ENCODE results near the gene MALAT1. TPM values are rescaled to one million over a fixed set of nuclear protein-coding genes. Genes with fewer than 3 reads are reported as not detected.
"Not testable (repeated sequence)": the region's sequence is repeated elsewhere in the genome, so short reads cannot be mapped to it uniquely, and the experiment has no call there.

Gene MALAT1
- total and polyA plus RNA-seq, 2 donors, result 682 to 3,158 TPM

DNA sequence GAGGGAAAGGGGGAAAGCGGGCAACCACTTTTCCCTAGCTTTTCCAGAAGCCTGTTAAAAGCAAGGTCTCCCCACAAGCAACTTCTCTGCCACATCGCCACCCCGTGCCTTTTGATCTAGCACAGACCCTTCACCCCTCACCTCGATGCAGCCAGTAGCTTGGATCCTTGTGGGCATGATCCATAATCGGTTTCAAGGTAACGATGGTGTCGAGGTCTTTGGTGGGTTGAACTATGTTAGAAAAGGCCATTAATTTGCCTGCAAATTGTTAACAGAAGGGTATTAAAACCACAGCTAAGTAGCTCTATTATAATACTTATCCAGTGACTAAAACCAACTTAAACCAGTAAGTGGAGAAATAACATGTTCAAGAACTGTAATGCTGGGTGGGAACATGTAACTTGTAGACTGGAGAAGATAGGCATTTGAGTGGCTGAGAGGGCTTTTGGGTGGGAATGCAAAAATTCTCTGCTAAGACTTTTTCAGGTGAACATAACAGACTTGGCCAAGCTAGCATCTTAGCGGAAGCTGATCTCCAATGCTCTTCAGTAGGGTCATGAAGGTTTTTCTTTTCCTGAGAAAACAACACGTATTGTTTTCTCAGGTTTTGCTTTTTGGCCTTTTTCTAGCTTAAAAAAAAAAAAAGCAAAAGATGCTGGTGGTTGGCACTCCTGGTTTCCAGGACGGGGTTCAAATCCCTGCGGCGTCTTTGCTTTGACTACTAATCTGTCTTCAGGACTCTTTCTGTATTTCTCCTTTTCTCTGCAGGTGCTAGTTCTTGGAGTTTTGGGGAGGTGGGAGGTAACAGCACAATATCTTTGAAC, 6.8 kb downstream of the MALAT1 start:
- Histone ChIP-seq H3K4me1 (ENCODE audit: control insufficient read depth in 2 of 2, insufficient read depth in 2 of 2, low read length in 2 of 2) (peaks cover 3 to 37% of the 10 kb centered on the region in 2 donors), H3K4me3 (ENCODE audit: low read length in 2 of 2) (peak overlapping the region; percentile 83 to 100), H3K9me3 (ENCODE audit: control insufficient read depth in 2 of 2, insufficient read depth in 1 of 2, low read length in 1 of 2) (no peaks in the 10 kb centered on the region), H3K27me3 (ENCODE audit: control insufficient read depth in 2 of 2, insufficient read depth in 1 of 2, low read length in 1 of 2) (no peaks in the 10 kb centered on the region), H3K27ac (ENCODE audit: low read depth in 1 of 2, low read length in 1 of 2) (peak overlapping the region; percentile 88 to 100), H3K36me3 (ENCODE audit: control insufficient read depth in 2 of 2, insufficient read depth in 2 of 2, low read length in 1 of 2) (peaks cover 49 to 62% of the 10 kb centered on the region in 2 donors)
- 49% methylated on average over 12 of the region's 12 CpGs for WGBS
- DNase-seq (ENCODE audit: low read depth in 6 of 9, low spot score in 9 of 9), result peak in 2 of 9 donors; percentile 20 to 49

DNA sequence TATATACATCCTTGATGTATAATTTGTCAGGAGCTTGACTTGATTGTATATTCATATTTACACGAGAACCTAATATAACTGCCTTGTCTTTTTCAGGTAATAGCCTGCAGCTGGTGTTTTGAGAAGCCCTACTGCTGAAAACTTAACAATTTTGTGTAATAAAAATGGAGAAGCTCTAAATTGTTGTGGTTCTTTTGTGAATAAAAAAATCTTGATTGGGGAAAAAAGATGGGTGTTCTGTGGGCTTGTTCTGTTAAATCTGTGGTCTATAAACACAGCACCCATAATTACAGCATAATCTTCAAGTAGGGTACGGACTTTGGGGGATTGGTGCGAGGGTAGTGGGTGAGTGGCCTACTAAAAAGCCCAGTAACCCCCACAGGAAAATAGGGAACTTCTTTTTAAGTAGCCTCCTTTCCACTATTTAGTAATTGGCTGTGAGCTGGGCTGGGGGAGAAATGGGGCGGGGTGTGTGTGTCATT, 7.5 kb downstream of the MALAT1 start:
- Histone ChIP-seq H3K36me3 (ENCODE audit: control insufficient read depth in 2 of 2, insufficient read depth in 2 of 2, low read length in 1 of 2) (peaks cover 46 to 59% of the 10 kb centered on the region in 2 donors), H3K4me1 (ENCODE audit: control insufficient read depth in 2 of 2, insufficient read depth in 2 of 2, low read length in 2 of 2) (peaks cover 3 to 38% of the 10 kb centered on the region in 2 donors), H3K27ac (ENCODE audit: low read depth in 1 of 2, low read length in 1 of 2) (peak overlapping the region; percentile 84 to 100), H3K9me3 (ENCODE audit: control insufficient read depth in 2 of 2, insufficient read depth in 1 of 2, low read length in 1 of 2) (no peaks in the 10 kb centered on the region), H3K27me3 (ENCODE audit: control insufficient read depth in 2 of 2, insufficient read depth in 1 of 2, low read length in 1 of 2) (no peaks in the 10 kb centered on the region), H3K4me3 (ENCODE audit: low read length in 2 of 2) (peak overlapping the region in 1 of 2 donors; percentile 100)
- 76% methylated on average over 4 of the region's 4 CpGs for WGBS
- DNase-seq (ENCODE audit: low read depth in 6 of 9, low spot score in 9 of 9), result peak in 1 of 9 donors; percentile 67

DNA sequence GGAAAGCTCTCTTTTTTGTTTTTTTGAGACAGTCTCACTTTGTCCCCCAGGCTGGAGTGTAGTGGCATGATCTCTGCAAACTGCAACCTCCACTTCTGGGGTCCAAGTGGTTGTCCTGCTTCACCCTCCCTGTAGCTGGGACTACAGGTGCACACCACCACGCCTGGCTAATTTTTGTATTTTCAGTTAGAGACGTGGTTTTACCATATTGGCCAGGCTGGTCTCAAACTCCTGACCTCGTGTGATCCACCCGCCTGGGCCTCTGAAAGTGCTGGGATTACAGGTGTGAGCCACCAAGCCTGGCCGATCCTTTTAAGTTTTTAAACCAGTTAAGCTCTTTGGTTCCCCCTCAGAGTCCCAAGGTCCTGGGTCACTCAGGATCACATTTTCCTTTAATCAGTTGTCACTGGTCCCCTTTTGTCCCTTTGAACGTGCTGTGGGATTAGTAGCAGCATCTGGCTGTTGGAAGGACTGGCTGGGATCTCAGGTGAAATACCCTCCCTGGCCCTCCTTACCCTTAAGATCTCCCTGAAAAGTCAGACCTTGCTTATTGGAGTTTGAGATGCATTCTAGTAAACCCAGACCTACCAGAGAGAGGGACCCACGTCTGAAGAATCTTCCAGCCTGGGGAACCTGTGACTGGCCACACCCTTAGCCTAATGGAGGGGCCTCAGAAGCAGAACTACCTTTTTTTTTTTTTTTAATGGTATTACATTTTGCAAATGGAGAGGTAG, 8.1 kb downstream of the MALAT1 start:
- Histone ChIP-seq H3K4me3 (ENCODE audit: low read length in 2 of 2) (peak overlapping the region in 1 of 2 donors; percentile 100), H3K4me1 (ENCODE audit: control insufficient read depth in 2 of 2, insufficient read depth in 2 of 2, low read length in 2 of 2) (peaks cover 3 to 38% of the 10 kb centered on the region in 2 donors), H3K27ac (ENCODE audit: low read depth in 1 of 2, low read length in 1 of 2) (peak overlapping the region; percentile 84 to 100), H3K9me3 (ENCODE audit: control insufficient read depth in 2 of 2, insufficient read depth in 1 of 2, low read length in 1 of 2) (no peaks in the 10 kb centered on the region), H3K27me3 (ENCODE audit: control insufficient read depth in 2 of 2, insufficient read depth in 1 of 2, low read length in 1 of 2) (no peaks in the 10 kb centered on the region), H3K36me3 (ENCODE audit: control insufficient read depth in 2 of 2, insufficient read depth in 2 of 2, low read length in 1 of 2) (peaks cover 39 to 53% of the 10 kb centered on the region in 2 donors)
- 60% methylated on average over 7 of the region's 7 CpGs for WGBS
- DNase-seq (ENCODE audit: low read depth in 6 of 9, low spot score in 9 of 9), result peak in 3 of 9 donors; percentile 46 to 74 (median 53)

DNA sequence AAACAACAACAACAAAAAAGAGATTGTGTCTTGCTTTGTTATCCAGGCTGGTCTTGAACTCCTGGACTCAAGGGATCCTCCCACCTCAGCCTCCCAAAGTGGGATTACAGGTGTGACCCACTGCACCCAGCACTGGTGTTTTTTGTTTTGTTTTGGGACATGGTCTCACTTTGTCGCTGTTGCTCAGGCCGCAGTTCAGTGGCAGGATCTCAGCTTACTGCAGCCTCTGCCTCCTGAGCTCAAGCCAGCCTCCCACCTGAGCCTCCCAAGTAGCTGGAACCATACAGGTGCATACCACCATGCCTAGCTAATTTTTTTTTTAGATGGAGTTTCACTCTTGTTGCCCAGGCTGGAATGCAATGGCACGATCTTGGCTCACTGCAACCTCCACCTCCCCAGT, 13.5 kb downstream of the MALAT1 start:
- DNase-seq (ENCODE audit: low read depth in 6 of 9, low spot score in 9 of 9); H3K27ac ChIP-seq (ENCODE audit: low read depth in 1 of 2, low read length in 1 of 2): not testable (repeated sequence)
- 99% methylated on average over 3 of the region's 3 CpGs for WGBS

DNA sequence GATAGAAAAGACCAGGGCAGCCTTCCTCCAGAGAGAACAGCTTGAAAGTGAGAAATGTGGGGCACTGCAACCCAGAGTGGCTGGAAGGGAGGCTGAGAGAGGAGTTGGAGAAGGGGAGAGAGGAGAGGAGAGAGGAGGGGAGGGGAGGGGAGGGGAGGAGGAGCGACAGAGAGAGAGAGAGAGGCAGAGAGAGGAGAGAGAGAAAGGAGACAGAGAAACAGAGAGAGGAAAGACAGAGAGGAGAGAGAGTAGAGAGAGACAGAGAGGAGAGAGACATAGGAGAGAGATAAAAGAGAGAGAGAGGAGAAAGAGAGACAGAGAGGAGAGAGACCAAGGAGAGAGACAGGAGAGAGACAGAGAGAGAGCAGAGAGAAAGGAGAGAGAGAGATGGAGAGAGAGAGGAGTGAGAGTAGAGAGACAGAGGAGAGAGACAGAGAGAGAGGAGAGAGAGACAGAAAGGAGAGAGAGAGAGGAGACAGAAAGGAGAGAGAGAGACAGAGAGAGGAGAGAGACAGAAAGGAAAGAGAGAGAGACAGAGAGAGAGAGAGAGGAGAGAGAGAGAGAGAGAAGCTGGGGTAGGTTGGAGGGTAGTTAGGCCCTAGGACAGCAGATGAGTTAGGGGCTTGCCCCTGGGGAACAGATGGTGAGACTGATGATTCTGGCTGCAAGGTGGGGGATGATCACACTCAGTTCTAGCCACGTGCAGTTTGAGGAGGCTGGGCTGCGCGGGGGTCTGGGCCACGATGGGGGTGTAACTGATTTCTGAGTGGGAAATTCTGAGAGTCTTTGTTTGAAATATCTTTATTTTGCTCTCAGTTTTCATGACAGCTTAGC, 17.5 kb downstream of the MALAT1 start:
- H3K27me3 ChIP-seq (ENCODE audit: control insufficient read depth in 2 of 2, insufficient read depth in 1 of 2, low read length in 1 of 2), result no peaks in the 10 kb centered on the region
- H3K4me1 ChIP-seq (ENCODE audit: control insufficient read depth in 2 of 2, insufficient read depth in 2 of 2, low read length in 2 of 2), result peaks cover 0 to 6% of the 10 kb centered on the region in 2 donors
- H3K27ac ChIP-seq (ENCODE audit: low read depth in 1 of 2, low read length in 1 of 2), result no peak overlapping the region
- H3K9me3 ChIP-seq (ENCODE audit: control insufficient read depth in 2 of 2, insufficient read depth in 1 of 2, low read length in 1 of 2), result no peaks in the 10 kb centered on the region
- 75% methylated on average over 5 of the region's 5 CpGs for WGBS
- no peak overlapping the region for H3K4me3 ChIP-seq (ENCODE audit: low read length in 2 of 2)
- no peaks in the 10 kb centered on the region for H3K36me3 ChIP-seq (ENCODE audit: control insufficient read depth in 2 of 2, insufficient read depth in 2 of 2, low read length in 1 of 2)
- DNase-seq (ENCODE audit: low read depth in 6 of 9, low spot score in 9 of 9), result no peak

More for the DNA sequence above, 13.5 kb downstream of the MALAT1 start:
- peaks cover 0 to 19% of the 10 kb centered on the region in 2 donors for H3K4me1 ChIP-seq (ENCODE audit: control insufficient read depth in 2 of 2, insufficient read depth in 2 of 2, low read length in 2 of 2)
- not testable (repeated sequence) for H3K4me3 ChIP-seq (ENCODE audit: low read length in 2 of 2); H3K9me3 ChIP-seq (ENCODE audit: control insufficient read depth in 2 of 2, insufficient read depth in 1 of 2, low read length in 1 of 2); H3K36me3 ChIP-seq (ENCODE audit: control insufficient read depth in 2 of 2, insufficient read depth in 2 of 2, low read length in 1 of 2); H3K27me3 ChIP-seq (ENCODE audit: control insufficient read depth in 2 of 2, insufficient read depth in 1 of 2, low read length in 1 of 2)

DNA sequence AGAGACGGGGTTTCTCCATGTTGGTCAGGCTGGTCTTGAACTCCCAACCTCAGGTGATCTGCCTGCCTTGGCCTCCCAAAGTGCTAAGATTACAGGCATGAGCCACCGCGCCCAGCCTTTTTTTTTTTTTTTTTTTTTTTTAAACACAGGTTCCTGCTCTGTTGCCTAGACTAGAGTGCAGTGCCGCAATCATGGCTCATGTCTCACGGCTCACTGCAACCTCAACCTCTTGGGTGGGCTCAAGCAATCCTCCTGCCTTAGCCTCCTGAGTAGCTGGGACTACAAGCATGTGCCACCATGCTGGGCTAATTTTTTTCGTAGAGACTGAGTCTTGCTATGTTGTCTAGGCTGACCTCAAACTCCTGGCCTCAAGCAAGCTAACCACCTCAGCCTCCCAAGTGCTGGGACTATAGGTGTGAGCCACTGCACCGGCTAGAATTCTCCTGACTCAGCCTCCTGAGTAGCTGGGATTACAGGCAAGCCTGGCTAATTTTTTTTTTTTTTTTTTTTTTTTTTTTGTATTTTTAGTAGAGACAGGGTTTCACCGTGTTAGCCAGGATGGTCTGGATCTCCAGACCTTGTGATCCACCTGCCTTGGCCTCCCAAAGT, 20.2 kb downstream of the MALAT1 start:
- not testable (repeated sequence) for H3K9me3 ChIP-seq (ENCODE audit: control insufficient read depth in 2 of 2, insufficient read depth in 1 of 2, low read length in 1 of 2); H3K27me3 ChIP-seq (ENCODE audit: control insufficient read depth in 2 of 2, insufficient read depth in 1 of 2, low read length in 1 of 2); H3K36me3 ChIP-seq (ENCODE audit: control insufficient read depth in 2 of 2, insufficient read depth in 2 of 2, low read length in 1 of 2); DNase-seq (ENCODE audit: low read depth in 6 of 9, low spot score in 9 of 9); H3K27ac ChIP-seq (ENCODE audit: low read depth in 1 of 2, low read length in 1 of 2); H3K4me3 ChIP-seq (ENCODE audit: low read length in 2 of 2)
- peaks cover 7 to 31% of the 10 kb centered on the region in 2 donors for H3K4me1 ChIP-seq (ENCODE audit: control insufficient read depth in 2 of 2, insufficient read depth in 2 of 2, low read length in 2 of 2)
- WGBS, result 93% methylated on average over 8 of the region's 8 CpGs

DNA sequence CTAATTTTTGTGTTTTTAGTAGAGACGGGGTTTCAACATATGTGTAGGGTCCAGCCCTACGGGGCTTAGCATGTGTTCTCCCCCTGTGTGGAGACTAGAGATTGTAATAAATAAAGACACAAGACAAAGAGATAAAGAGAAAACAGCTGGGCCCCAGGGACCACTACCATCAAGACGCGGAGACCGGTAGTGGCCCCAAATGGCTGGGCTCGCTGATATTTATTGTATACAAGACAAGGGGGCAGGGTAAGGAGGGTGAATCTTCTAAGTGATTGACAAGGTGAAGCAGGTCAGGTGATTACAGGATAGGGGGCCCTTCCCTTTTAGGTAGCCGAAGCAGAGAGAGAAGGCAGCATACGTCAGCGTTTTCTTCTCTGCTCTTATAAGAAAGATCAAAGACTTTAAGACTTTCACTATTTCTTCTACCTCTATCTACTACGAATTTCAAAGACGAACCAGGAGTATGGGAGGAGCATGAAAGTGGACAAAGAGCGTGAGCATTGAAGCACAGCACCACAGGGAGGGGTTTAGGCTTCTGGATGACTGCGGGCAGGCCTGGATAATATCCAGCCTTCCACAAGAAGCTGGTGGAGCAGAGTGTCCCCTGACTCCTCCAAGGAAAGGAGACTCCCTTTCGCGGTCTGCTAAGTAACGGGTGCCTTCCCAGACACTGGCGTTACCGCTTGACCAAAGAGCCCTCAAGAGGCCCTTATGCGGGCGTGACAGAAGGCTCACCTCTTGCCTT, 23.1 kb downstream of the MALAT1 start:
- H3K27me3 ChIP-seq (ENCODE audit: control insufficient read depth in 2 of 2, insufficient read depth in 1 of 2, low read length in 1 of 2); H3K4me3 ChIP-seq (ENCODE audit: low read length in 2 of 2); H3K36me3 ChIP-seq (ENCODE audit: control insufficient read depth in 2 of 2, insufficient read depth in 2 of 2, low read length in 1 of 2); H3K9me3 ChIP-seq (ENCODE audit: control insufficient read depth in 2 of 2, insufficient read depth in 1 of 2, low read length in 1 of 2): not testable (repeated sequence)
- Histone ChIP-seq H3K4me1 (ENCODE audit: control insufficient read depth in 2 of 2, insufficient read depth in 2 of 2, low read length in 2 of 2) (peaks cover 21 to 44% of the 10 kb centered on the region in 2 donors), H3K27ac (ENCODE audit: low read depth in 1 of 2, low read length in 1 of 2) (peak overlapping the region; percentile 67 to 69)
- peak in 2 of 9 donors; percentile 9 to 59 for DNase-seq (ENCODE audit: low read depth in 6 of 9, low spot score in 9 of 9)
- WGBS, result 73% methylated on average over 20 of the region's 20 CpGs
